H54 (cell line): ENCODE data around the gene ADAMTS2.

Source experiments
- DNase-seq: peaks from one replicate; pipeline ENCODE4 v3.0.0; 2011; ENCODE audit warnings: low spot score, mixed read lengths; ENCODE audit not compliant: insufficient read length
- FAIRE-seq: peaks from 3 replicates; lab custom pipeline; 2011; peaks lifted over from hg19 to GRCh38; lab: Jason Lieb, UNC
- POLR2A ChIP-seq: IDR thresholded peaks from 2 replicates; pipeline ENCODE4 v1.6.1; 2011; ENCODE audit warnings: low read depth, mild to moderate bottlenecking, low read length

The ADAMTS2 gene

GRCh38 chr5:179312557-179313235 lies 32.6 kb downstream of the ADAMTS2 start:
- DNase-seq (no peak), FAIRE-seq (no peak)
- no peak for TF ChIP-seq POLR2A

- no peak for FAIRE-seq
- TF ChIP-seq POLR2A = no peak
Observed at GRCh38 chr5:179311581-179311980, 33.7 kb downstream of the ADAMTS2 start.

GRCh38 chr5:179311091-179311470 lies 34.2 kb downstream of the ADAMTS2 start:
- FAIRE-seq (no peak), DNase-seq (no peak)
- TF ChIP-seq POLR2A = no peak

More at GRCh38 chr5:179311581-179311980, 33.7 kb downstream of the ADAMTS2 start:
- no peak for DNase-seq

- FAIRE-seq (no peak), DNase-seq (no peak)
- no peak for TF ChIP-seq POLR2A
Observed at GRCh38 chr5:179310439-179311090, 34.7 kb downstream of the ADAMTS2 start.

GRCh38 chr5:179309751-179310320 lies 35.4 kb downstream of the ADAMTS2 start:
- DNase-seq (no peak), FAIRE-seq (no peak)
- TF ChIP-seq POLR2A = no peak

GRCh38 chr5:179309383-179309670 lies 35.9 kb downstream of the ADAMTS2 start:
- DNase-seq (no peak), FAIRE-seq (no peak)
- TF ChIP-seq POLR2A = no peak

GRCh38 chr5:179308563-179309382 lies 36.5 kb downstream of the ADAMTS2 start:
- DNase-seq (no peak), FAIRE-seq (no peak)
- TF ChIP-seq POLR2A = no peak

GRCh38 chr5:179307931-179308471 lies 37.3 kb downstream of the ADAMTS2 start:
- TF ChIP-seq POLR2A = no peak
- FAIRE-seq = no peak
- DNase-seq = no peak

- TF ChIP-seq POLR2A = no peak
- FAIRE-seq (no peak), DNase-seq (no peak)
Observed at GRCh38 chr5:179307013-179307800, 38.1 kb downstream of the ADAMTS2 start.

- FAIRE-seq = no peak
- TF ChIP-seq POLR2A = no peak
- no peak for DNase-seq
Observed at GRCh38 chr5:179306191-179307012, 38.9 kb downstream of the ADAMTS2 start.

- TF ChIP-seq POLR2A = no peak
- no peak for DNase-seq
- no peak for FAIRE-seq
Observed at GRCh38 chr5:179304871-179305270, 40.4 kb downstream of the ADAMTS2 start.

- DNase-seq (no peak), FAIRE-seq (no peak)
- no peak for TF ChIP-seq POLR2A
Observed at GRCh38 chr5:179304466-179304865, 40.8 kb downstream of the ADAMTS2 start.
